H9 (cell line): Measurements from ENCODE around the gene SETD7. TPM values are rescaled to one million over a fixed set of nuclear protein-coding genes. Genes with fewer than 3 reads are reported as not detected.

Experiments
- DNase-seq: peaks from one replicate; pipeline ENCODE4 v3.0.0-alpha.2; 2017
- H2AFZ ChIP-seq: one replicate; pipeline ENCODE4 v1.6.1; 2013; ENCODE audit warnings: mild to moderate bottlenecking, low read length, control low read depth, moderate library complexity
- H2AK5ac ChIP-seq: 2 replicates; pipeline ENCODE4 v1.6.1; 2013; ENCODE audit warnings: low read length, control low read depth, mixed read lengths; ENCODE audit not compliant: insufficient read length
- H2BK120ac ChIP-seq: one replicate; pipeline ENCODE4 v1.6.1; 2013; ENCODE audit warnings: low read depth, mild to moderate bottlenecking, low read length, control low read depth, inconsistent platforms; ENCODE audit not compliant: poor library complexity, severe bottlenecking
- H2BK12ac ChIP-seq: 2 replicates; pipeline ENCODE4 v1.6.1; 2013; ENCODE audit warnings: low read length, control low read depth, mixed read lengths, low read depth; ENCODE audit not compliant: insufficient read length
- H2BK15ac ChIP-seq: 2 replicates; pipeline ENCODE4 v1.6.1; 2013; ENCODE audit warnings: low read depth, low read length, control low read depth
- H2BK20ac ChIP-seq: one replicate; pipeline ENCODE4 v1.6.1; 2013; ENCODE audit warnings: low read depth, mild to moderate bottlenecking, low read length, control low read depth, inconsistent platforms; ENCODE audit not compliant: poor library complexity, severe bottlenecking
- H2BK5ac ChIP-seq: 2 replicates; pipeline ENCODE4 v1.6.1; 2013; ENCODE audit warnings: low read length, control low read depth, mixed read lengths; ENCODE audit not compliant: insufficient read length
- H3K14ac ChIP-seq: 2 replicates; pipeline ENCODE4 v1.6.1; 2013; ENCODE audit warnings: low read length, control low read depth; ENCODE audit not compliant: insufficient read depth
- H3K18ac ChIP-seq: 2 replicates; pipeline ENCODE4 v1.6.1; 2013; ENCODE audit warnings: low read depth, mild to moderate bottlenecking, mixed read lengths, low read length, control low read depth; ENCODE audit not compliant: insufficient read length
- H3K23ac ChIP-seq: 2 replicates; pipeline ENCODE4 v1.6.1; 2013; ENCODE audit warnings: low read length, control low read depth, mixed read lengths, low read depth; ENCODE audit not compliant: insufficient read length
- H3K23me2 ChIP-seq: 2 replicates; pipeline ENCODE4 v1.6.1; 2013; ENCODE audit warnings: low read depth, mild to moderate bottlenecking, mixed read lengths, low read length, control low read depth; ENCODE audit not compliant: insufficient read length, poor library complexity, severe bottlenecking
- H3K27ac ChIP-seq: 2 replicates; pipeline ENCODE4 v1.5.1; 2013; ENCODE audit warnings: low read length, control low read depth, mixed read lengths, low read depth; ENCODE audit not compliant: insufficient read length
- H3K27me3 ChIP-seq: 2 replicates; pipeline ENCODE4 v1.6.1; 2013; ENCODE audit warnings: low read length, control low read depth, inconsistent platforms; ENCODE audit not compliant: insufficient read depth
- H3K4ac ChIP-seq: 2 replicates; pipeline ENCODE4 v1.6.1; 2013; ENCODE audit warnings: low read depth, mild to moderate bottlenecking, control low read depth, inconsistent platforms, low read length, moderate library complexity
- H3K4me1 ChIP-seq: 2 replicates; pipeline ENCODE4 v1.6.1; 2013; ENCODE audit warnings: low read length, control low read depth, inconsistent platforms; ENCODE audit not compliant: insufficient read depth
- H3K4me2 ChIP-seq: 2 replicates; pipeline ENCODE4 v1.6.1; 2013; ENCODE audit warnings: low read length, control low read depth, mixed read lengths; ENCODE audit not compliant: insufficient read length, insufficient read depth
- H3K56ac ChIP-seq: 2 replicates; pipeline ENCODE4 v1.6.1; 2013; ENCODE audit warnings: low read depth, mild to moderate bottlenecking, mixed read lengths, low read length, control low read depth; ENCODE audit not compliant: insufficient read length
- H3K79me1 ChIP-seq: 2 replicates; pipeline ENCODE4 v1.6.1; 2013; ENCODE audit warnings: low read depth, mild to moderate bottlenecking, moderate library complexity, low read length, control low read depth, inconsistent platforms; ENCODE audit not compliant: insufficient read depth, poor library complexity, severe bottlenecking
- H3K79me2 ChIP-seq: 2 replicates; pipeline ENCODE4 v1.6.1; 2013; ENCODE audit warnings: low read length, control low read depth, inconsistent platforms; ENCODE audit not compliant: insufficient read depth
- H3K9ac ChIP-seq: 2 replicates; pipeline ENCODE4 v1.6.1; 2013; ENCODE audit warnings: low read length, control low read depth, mixed read lengths; ENCODE audit not compliant: insufficient read length; ENCODE audit errors: extremely low read depth
- H3K9me3 ChIP-seq: one replicate; pipeline ENCODE4 v1.6.1; 2013; ENCODE audit warnings: low read depth, low read length, inconsistent platforms; ENCODE audit not compliant: control insufficient read depth
- H3T11ph ChIP-seq: one replicate; pipeline ENCODE4 v1.6.1; 2013; ENCODE audit warnings: mild to moderate bottlenecking, low read length, control low read depth, inconsistent platforms
- H4K20me1 ChIP-seq: one replicate; pipeline ENCODE4 v1.6.1; 2013; ENCODE audit not compliant: control insufficient read depth, insufficient read length, insufficient read depth
- H4K5ac ChIP-seq: 2 replicates; pipeline ENCODE4 v1.6.1; 2013; ENCODE audit warnings: low read depth, mild to moderate bottlenecking, mixed read lengths, low read length, control low read depth; ENCODE audit not compliant: insufficient read length
- H4K8ac ChIP-seq: replicated peaks from 2 replicates; pipeline ENCODE4 v1.6.1; 2013; ENCODE audit warnings: low read length, control low read depth, mixed read lengths, low read depth; ENCODE audit not compliant: insufficient read length
- H4K91ac ChIP-seq: 2 replicates; pipeline ENCODE4 v1.6.1; 2013; ENCODE audit warnings: low read depth, mild to moderate bottlenecking, moderate library complexity, mixed read lengths, low read length, control low read depth; ENCODE audit not compliant: insufficient read length
- H3K27ac Mint-ChIP-seq, 3 experiments: 2 replicates in 2 of 3; 3 replicates in 1 of 3; pipeline ENCODE4 v1.8.0; 2020 to 2021; ENCODE audit warnings: mixed read lengths in 3 of 3, mild to moderate bottlenecking in 1 of 3, moderate library complexity in 1 of 3
- H3K27me3 Mint-ChIP-seq: 2 replicates; pipeline ENCODE4 v1.8.0; 2021; ENCODE audit warnings: low read depth, mild to moderate bottlenecking, moderate library complexity, mixed read lengths
- H3K36me3 Mint-ChIP-seq, 3 experiments: 2 replicates in 2 of 3; 3 replicates in 1 of 3; pipeline ENCODE4 v1.8.0; 2020 to 2021; ENCODE audit warnings: low read depth in 3 of 3, mixed read lengths in 3 of 3; ENCODE audit not compliant: insufficient read depth in 1 of 3
- H3K4me1 Mint-ChIP-seq, 2 experiments: 2 replicates each; pipeline ENCODE4 v1.8.0; 2020; ENCODE audit warnings: mixed read lengths in 2 of 2
- H3K4me3 Mint-ChIP-seq, 2 experiments: 2 replicates in 1 of 2; 3 replicates in 1 of 2; pipeline ENCODE4 v1.8.0; 2020 to 2021; ENCODE audit warnings: mild to moderate bottlenecking in 2 of 2, mixed read lengths in 2 of 2, moderate library complexity in 1 of 2
- H3K9me3 Mint-ChIP-seq, 2 experiments: 2 replicates in 1 of 2; 3 replicates in 1 of 2; pipeline ENCODE4 v1.8.0; 2020; ENCODE audit warnings: mild to moderate bottlenecking in 2 of 2, mixed read lengths in 2 of 2, moderate library complexity in 1 of 2
- CTCF ChIP-seq: fragments of 200-600 bp; sonication (generic); conservative IDR thresholded peaks from 3 replicates; pipeline ENCODE4 v1.8.0; 2021; ENCODE audit warnings: antibody characterized with exemption, mild to moderate bottlenecking
- WGBS: extraction: QIAGEN DNeasy Blood & Tissue Kit; methylation state at CpG from one replicate; pipeline ENCODE4 v1.1.7; 2013; ENCODE audit warnings: missing lambda C conversion rate, low lambda C conversion rate, mixed read lengths; ENCODE audit not compliant: insufficient read length; ENCODE audit errors: extremely low coverage; 5-methylcytosine and 5-hydroxymethylcytosine counted together
- total RNA-seq: library from RNA; stranded (reverse); gene quantifications from 2 replicates; pipeline ENCODE4 v1.2.1, GENCODE V29; 2021

The SETD7 gene
- total RNA-seq, 1 experiment from 2014 or later, result 1.5 TPM

- no peak overlapping the region for H3K18ac ChIP-seq
- no peak overlapping the region for H3K9ac ChIP-seq
- Mint-ChIP-seq H3K27me3 (no peaks in the 10 kb centered on the region; the same call in 1 of the 2 replicates), H3K27ac (0 out of 7 replicates have a peak overlapping the region, but pooled peaks of 1 of the 3 experiments have one; percentile 44), H3K4me3 (no peak overlapping the region), H3K9me3 (no peaks in the 10 kb centered on the region), H3K4me1 (peaks cover 9 to 12% of the 10 kb centered on the region in 2 experiments), H3K36me3 (no peaks in the 10 kb centered on the region)
- H3K14ac ChIP-seq, result no peak overlapping the region
- H2BK120ac ChIP-seq, result no peak overlapping the region
- H3K23ac ChIP-seq, result no peak overlapping the region
- no peak for DNase-seq
- no peak overlapping the region for H4K91ac ChIP-seq
- no peak overlapping the region for H4K5ac ChIP-seq
- H3K4ac ChIP-seq, result no peak overlapping the region
- no peaks in the 10 kb centered on the region for H3K9me3 ChIP-seq
- WGBS, result no CpG with 5 or more reads among the region's 3 CpGs
- no peaks in the 10 kb centered on the region for H3K79me2 ChIP-seq
- H3K27me3 ChIP-seq, result no peaks in the 10 kb centered on the region
- H3K23me2 ChIP-seq, result no peaks in the 10 kb centered on the region
- H3K4me1 ChIP-seq, result peaks cover 3% of the 10 kb centered on the region; the same call in 1 of the 2 replicates
- H3K79me1 ChIP-seq, result no peaks in the 10 kb centered on the region
- no peak overlapping the region for H3K4me2 ChIP-seq
- H4K20me1 ChIP-seq, result no peaks in the 10 kb centered on the region
- H2AFZ ChIP-seq, result no peak overlapping the region
- H2AK5ac ChIP-seq, result no peak overlapping the region
- no peak overlapping the region for H4K8ac ChIP-seq
- H2BK15ac ChIP-seq, result no peak overlapping the region
- H2BK12ac ChIP-seq, result no peak overlapping the region
- no peak for TF ChIP-seq CTCF
- H3K27ac ChIP-seq, result no peak overlapping the region
- H3T11ph ChIP-seq, result no peak overlapping the region
- H2BK20ac ChIP-seq, result no peak overlapping the region
- H2BK5ac ChIP-seq, result no peak overlapping the region
- no peak overlapping the region for H3K56ac ChIP-seq
These were observed 67.6 kb downstream of the SETD7 start for GRCh38 chr4:139488442-139488841.
